ENCODE measurements around the gene IL17RE. TPM values are rescaled to one million over a fixed set of nuclear protein-coding genes. Genes with fewer than 3 reads are reported as not detected.

IL17RE gene
- total and polyA plus RNA-seq, 9 of the 15 experiments (the other 6 are each of a cell fraction or from before 2014, with no cell fraction given), result 0.32 to 1.9 (median 0.51) TPM; not detected in 4

DNA sequence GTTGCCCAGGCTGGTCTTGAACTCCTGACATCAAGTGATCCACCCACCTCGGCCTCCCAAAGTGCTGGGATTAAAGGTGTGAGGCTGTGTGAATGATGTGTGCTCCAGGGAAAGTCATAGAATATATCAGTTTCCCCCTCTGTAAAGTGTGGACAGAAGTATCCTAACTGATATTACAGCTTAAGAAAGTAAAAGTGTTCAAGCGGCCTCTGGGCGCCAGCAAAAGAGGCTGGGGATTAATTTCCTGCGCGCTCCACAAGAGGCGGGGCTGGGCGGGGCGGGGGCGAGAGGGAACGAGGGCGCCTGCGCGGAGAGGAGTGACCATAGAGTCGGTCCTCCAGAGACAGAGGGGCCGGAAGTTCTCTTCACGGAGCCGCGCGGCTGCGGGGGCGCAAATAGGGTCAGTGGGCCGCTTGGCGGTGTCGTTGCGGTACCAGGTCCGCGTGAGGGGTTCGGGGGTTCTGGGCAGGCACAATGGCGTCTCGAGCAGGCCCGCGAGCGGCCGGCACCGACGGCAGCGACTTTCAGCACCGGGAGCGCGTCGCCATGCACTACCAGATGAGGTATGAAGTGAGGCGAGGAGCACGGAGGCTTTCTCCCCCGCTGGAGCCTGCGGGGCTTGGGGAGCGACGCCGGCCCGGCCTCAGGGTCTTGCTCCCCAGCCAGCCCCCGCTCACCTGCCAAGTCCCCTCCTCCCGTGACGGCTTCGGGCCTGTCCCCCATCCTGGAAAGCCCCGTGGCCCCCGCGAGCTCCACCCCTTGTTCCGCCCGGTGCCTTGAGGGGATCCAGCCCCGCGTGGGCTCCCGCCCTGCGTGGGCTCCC is 12.2 kb upstream of the IL17RE start, which contains the start of gene JAGN1 (continued):
- TF ChIP-seq, protein P1, sequence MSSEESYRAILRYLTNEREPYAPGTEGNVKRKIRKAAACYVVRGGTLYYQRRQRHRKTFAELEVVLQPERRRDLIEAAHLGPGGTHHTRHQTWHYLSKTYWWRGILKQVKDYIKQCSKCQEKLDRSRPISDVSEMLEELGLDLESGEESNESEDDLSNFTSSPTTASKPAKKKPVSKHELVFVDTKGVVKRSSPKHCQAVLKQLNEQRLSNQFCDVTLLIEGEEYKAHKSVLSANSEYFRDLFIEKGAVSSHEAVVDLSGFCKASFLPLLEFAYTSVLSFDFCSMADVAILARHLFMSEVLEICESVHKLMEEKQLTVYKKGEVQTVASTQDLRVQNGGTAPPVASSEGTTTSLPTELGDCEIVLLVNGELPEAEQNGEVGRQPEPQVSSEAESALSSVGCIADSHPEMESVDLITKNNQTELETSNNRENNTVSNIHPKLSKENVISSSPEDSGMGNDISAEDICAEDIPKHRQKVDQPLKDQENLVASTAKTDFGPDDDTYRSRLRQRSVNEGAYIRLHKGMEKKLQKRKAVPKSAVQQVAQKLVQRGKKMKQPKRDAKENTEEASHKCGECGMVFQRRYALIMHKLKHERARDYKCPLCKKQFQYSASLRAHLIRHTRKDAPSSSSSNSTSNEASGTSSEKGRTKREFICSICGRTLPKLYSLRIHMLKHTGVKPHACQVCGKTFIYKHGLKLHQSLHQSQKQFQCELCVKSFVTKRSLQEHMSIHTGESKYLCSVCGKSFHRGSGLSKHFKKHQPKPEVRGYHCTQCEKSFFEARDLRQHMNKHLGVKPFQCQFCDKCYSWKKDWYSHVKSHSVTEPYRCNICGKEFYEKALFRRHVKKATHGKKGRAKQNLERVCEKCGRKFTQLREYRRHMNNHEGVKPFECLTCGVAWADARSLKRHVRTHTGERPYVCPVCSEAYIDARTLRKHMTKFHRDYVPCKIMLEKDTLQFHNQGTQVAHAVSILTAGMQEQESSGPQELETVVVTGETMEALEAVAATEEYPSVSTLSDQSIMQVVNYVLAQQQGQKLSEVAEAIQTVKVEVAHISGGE (CRISPR knock-in tag; IDR thresholded peaks at IDR 0.05), result peak in 2 of 3 experiments; percentile 13 to 84; a peak in 1 of 6 replicates
- TF ChIP-seq TAF1 (IDR thresholded peaks at IDR 0.05; ENCODE audit: control insufficient read depth, extremely low read depth, insufficient read depth, low read length, severe bottlenecking) (peak; percentile 96), ATF1 (CRISPR knock-in tag; IDR thresholded peaks at IDR 0.05) (no peak), ATF1 (tag; IDR thresholded peaks at IDR 0.05) (peak; percentile 76; the same call in 1 of the 2 replicates), HDAC1 (IDR thresholded peaks at IDR 0.05) (peak in 1 of 2 experiments; percentile 91; a peak in 2 of 4 replicates), DACH1 (IDR thresholded peaks at IDR 0.05; ENCODE audit: partially characterized antibody) (peak; percentile 6), NR2C2 (CRISPR knock-in tag; IDR thresholded peaks at IDR 0.05) (peak; percentile 77; the same call in 1 of the 2 replicates), NR2C2 (tag; IDR thresholded peaks at IDR 0.05) (peak; percentile 82), MYNN (IDR thresholded peaks at IDR 0.05) (no peak), MYNN (CRISPR knock-in tag; IDR thresholded peaks at IDR 0.05) (no peak), TRIM24 (IDR thresholded peaks at IDR 0.05) (no peak), L3MBTL2 (IDR thresholded peaks at IDR 0.05) (peak; percentile 86), NONO (IDR thresholded peaks at IDR 0.05; ENCODE audit: low read depth in 2 of 2, low read length in 1 of 2) (peak in 1 of 2 experiments; percentile 52; a peak in 1 of 4 replicates), ZC3H11A (IDR thresholded peaks at IDR 0.05; ENCODE audit: low read depth, low read length) (0 out of 2 replicates have a peak, but pooled peaks have one; percentile 17), MAZ (CRISPR knock-in tag; conservative IDR thresholded peaks at IDR 0.05 in 1 of 2, IDR thresholded peaks at IDR 0.05 in 1 of 2) (peak; percentile 94), BRD9 (IDR thresholded peaks at IDR 0.05; ENCODE audit: low read depth, partially characterized antibody) (peak; percentile 2), GTF2F1 (IDR thresholded peaks at IDR 0.05; ENCODE audit: low read depth, low read length) (peak; percentile 70; the same call in 1 of the 2 replicates), KLF13 (tag; IDR thresholded peaks at IDR 0.05; ENCODE audit: borderline replicate concordance, low read depth) (peak; percentile 9; the same call in 1 of the 2 replicates), NCOA1 (IDR thresholded peaks at IDR 0.05; ENCODE audit: low read depth) (peak; percentile 33; the same call in 1 of the 2 replicates), ZNF324 (CRISPR knock-in tag; IDR thresholded peaks at IDR 0.05) (no peak)
- TF ChIP-seq, protein P2, sequence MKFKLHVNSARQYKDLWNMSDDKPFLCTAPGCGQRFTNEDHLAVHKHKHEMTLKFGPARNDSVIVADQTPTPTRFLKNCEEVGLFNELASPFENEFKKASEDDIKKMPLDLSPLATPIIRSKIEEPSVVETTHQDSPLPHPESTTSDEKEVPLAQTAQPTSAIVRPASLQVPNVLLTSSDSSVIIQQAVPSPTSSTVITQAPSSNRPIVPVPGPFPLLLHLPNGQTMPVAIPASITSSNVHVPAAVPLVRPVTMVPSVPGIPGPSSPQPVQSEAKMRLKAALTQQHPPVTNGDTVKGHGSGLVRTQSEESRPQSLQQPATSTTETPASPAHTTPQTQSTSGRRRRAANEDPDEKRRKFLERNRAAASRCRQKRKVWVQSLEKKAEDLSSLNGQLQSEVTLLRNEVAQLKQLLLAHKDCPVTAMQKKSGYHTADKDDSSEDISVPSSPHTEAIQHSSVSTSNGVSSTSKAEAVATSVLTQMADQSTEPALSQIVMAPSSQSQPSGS (CRISPR knock-in tag; IDR thresholded peaks at IDR 0.05), result no peak
- TF ChIP-seq, protein P3, sequence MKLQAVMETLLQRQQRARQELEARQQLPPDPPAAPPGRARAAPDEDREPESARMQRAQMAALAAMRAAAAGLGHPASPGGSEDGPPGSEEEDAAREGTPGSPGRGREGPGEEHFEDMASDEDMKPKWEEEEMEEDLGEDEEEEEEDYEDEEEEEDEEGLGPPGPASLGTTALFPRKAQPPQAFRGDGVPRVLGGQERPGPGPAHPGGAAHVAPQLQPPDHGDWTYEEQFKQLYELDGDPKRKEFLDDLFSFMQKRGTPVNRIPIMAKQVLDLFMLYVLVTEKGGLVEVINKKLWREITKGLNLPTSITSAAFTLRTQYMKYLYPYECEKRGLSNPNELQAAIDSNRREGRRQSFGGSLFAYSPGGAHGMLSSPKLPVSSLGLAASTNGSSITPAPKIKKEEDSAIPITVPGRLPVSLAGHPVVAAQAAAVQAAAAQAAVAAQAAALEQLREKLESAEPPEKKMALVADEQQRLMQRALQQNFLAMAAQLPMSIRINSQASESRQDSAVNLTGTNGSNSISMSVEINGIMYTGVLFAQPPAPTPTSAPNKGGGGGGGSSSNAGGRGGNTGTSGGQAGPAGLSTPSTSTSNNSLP (IDR thresholded peaks at IDR 0.05; ENCODE audit: borderline replicate concordance, low read depth, low read length), result peak; percentile 33; the same call in 1 of the 2 replicates

Data from K562 (cell line).